IMR-90 (cell line): Measurements from ENCODE around the gene ADPRHL1.
A peak's percentile ranks its signal among the peaks of the same experiment; 100 is the strongest.

ENCODE experiments used
- BHLHE40 ChIP-seq: fragments of 150-350 bp; IDR thresholded peaks from 2 replicates; pipeline ENCODE4 v1.6.1; 2016; ENCODE audit warnings: mild to moderate bottlenecking, low read depth, low read length
- CEBPB ChIP-seq: IDR thresholded peaks from 2 replicates; pipeline ENCODE4 v1.6.1; 2012; ENCODE audit warnings: low read depth, low read length, improper control_type of control experiment
- CTCF ChIP-seq: conservative IDR thresholded peaks from 2 replicates; pipeline ENCODE4 v1.5.1; 2012; ENCODE audit warnings: mild to moderate bottlenecking, low read depth, low read length, improper control_type of control experiment
- POLR2A ChIP-seq: IDR thresholded peaks from 2 replicates; pipeline ENCODE4 v1.6.1; 2012; ENCODE audit warnings: mild to moderate bottlenecking, low read depth, low read length
- RAD21 ChIP-seq: IDR thresholded peaks from 2 replicates; pipeline ENCODE4 v1.6.1; 2012; ENCODE audit warnings: low read length, improper control_type of control experiment
- RCOR1 ChIP-seq: IDR thresholded peaks from 2 replicates; pipeline ENCODE4 v1.6.1; 2012; ENCODE audit warnings: mild to moderate bottlenecking, low read length, improper control_type of control experiment; ENCODE audit not compliant: insufficient replicate concordance
- RFX5 ChIP-seq: IDR thresholded peaks from 2 replicates; pipeline ENCODE4 v1.8.0; 2012; ENCODE audit warnings: low read depth, mild to moderate bottlenecking, low read length, moderate library complexity

- TF ChIP-seq RAD21 (peak; percentile 88), POLR2A (no peak), BHLHE40 (no peak), CEBPB (no peak), CTCF (peak; percentile 85), RCOR1 (no peak), RFX5 (no peak)
These were observed 59.5 kb downstream of the ADPRHL1 start for GRCh38 chr13:113393563-113394338.
